Endodermal cell (in vitro differentiated cells): ENCODE results near the gene TTLL1. TPM values are rescaled to one million over a fixed set of nuclear protein-coding genes. Genes with fewer than 3 reads are reported as not detected.

Source experiments
- DNase-seq: peaks from one replicate; pipeline ENCODE4 v3.0.0-alpha.2; 2017
- H3K27ac ChIP-seq: 2 replicates; pipeline ENCODE4 v1.5.1; 2013; ENCODE audit warnings: mild to moderate bottlenecking, low read depth, low read length, moderate library complexity
- H3K27me3 ChIP-seq: 2 replicates; pipeline ENCODE4 v1.6.1; 2013; ENCODE audit warnings: mild to moderate bottlenecking, low read length, moderate library complexity; ENCODE audit not compliant: insufficient read depth, control insufficient read depth, poor library complexity, severe bottlenecking
- H3K36me3 ChIP-seq: 2 replicates; pipeline ENCODE4 v1.7.0; 2013; ENCODE audit warnings: mild to moderate bottlenecking, low read length, moderate library complexity; ENCODE audit not compliant: control insufficient read depth, insufficient read depth
- H3K4me1 ChIP-seq: one replicate; pipeline ENCODE4 v1.7.0; 2013; ENCODE audit warnings: low read length; ENCODE audit not compliant: control insufficient read depth, insufficient read depth
- H3K4me3 ChIP-seq: 2 replicates; pipeline ENCODE4 v1.5.1; 2013; ENCODE audit warnings: mild to moderate bottlenecking, low read length, moderate library complexity
- H3K9ac ChIP-seq: 2 replicates; pipeline ENCODE4 v1.6.1; 2013; ENCODE audit warnings: mild to moderate bottlenecking, low read length, moderate library complexity; ENCODE audit not compliant: poor library complexity, severe bottlenecking; ENCODE audit errors: extremely low read depth
- H3K9me3 ChIP-seq: 2 replicates; pipeline ENCODE4 v1.6.1; 2013; ENCODE audit warnings: mild to moderate bottlenecking, low read length, moderate library complexity; ENCODE audit not compliant: control insufficient read depth
- H3K27ac Mint-ChIP-seq: 2 replicates; pipeline ENCODE4 v1.8.0; 2020; ENCODE audit warnings: mixed read lengths
- H3K27me3 Mint-ChIP-seq: 2 replicates; pipeline ENCODE4 v1.8.0; 2021; ENCODE audit warnings: mild to moderate bottlenecking, mixed read lengths; ENCODE audit not compliant: insufficient read depth
- H3K36me3 Mint-ChIP-seq: 2 replicates; pipeline ENCODE4 v1.8.0; 2020; ENCODE audit warnings: low read depth, mixed read lengths
- H3K4me1 Mint-ChIP-seq: 2 replicates; pipeline ENCODE4 v1.8.0; 2020; ENCODE audit warnings: mixed read lengths
- H3K4me3 Mint-ChIP-seq: 2 replicates; pipeline ENCODE4 v1.8.0; 2020; ENCODE audit warnings: mild to moderate bottlenecking, moderate library complexity, mixed read lengths
- H3K9me3 Mint-ChIP-seq: 2 replicates; pipeline ENCODE4 v1.8.0; 2020; ENCODE audit warnings: mild to moderate bottlenecking, mixed read lengths
- WGBS, 2 experiments: methylation state at CpG; one replicate each; pipeline versions ENCODE4 v1.1.5 to v1.1.7; 2013; ENCODE audit warnings: missing lambda C conversion rate in 2 of 2, mixed read lengths in 1 of 2; ENCODE audit not compliant: insufficient coverage in 1 of 2, insufficient read length in 1 of 2; 5-methylcytosine and 5-hydroxymethylcytosine counted together
- total RNA-seq, 2 donors: library from RNA; stranded (reverse); fragmentation: NEBNext Ultra II Directional in 1 of 2; extraction: Animal tissue kit (Norgen Biotek cat#: 25700) in 1 of 2; gene quantifications; 2 replicates in 1 of 2; 3 replicates in 1 of 2; pipeline ENCODE4 v1.2.1, GENCODE V29; 2021
- TF ChIP-seq, protein P1 (sequence below): fragments of 200-600 bp; sonication (generic); conservative IDR thresholded peaks from 2 replicates; pipeline ENCODE4 v1.5.0; 2021; ENCODE audit warnings: antibody characterized with exemption, mild to moderate bottlenecking

Gene TTLL1
- total RNA-seq, 2 donors from 2014 or later, result 6.9 to 10.4 TPM

DNA sequence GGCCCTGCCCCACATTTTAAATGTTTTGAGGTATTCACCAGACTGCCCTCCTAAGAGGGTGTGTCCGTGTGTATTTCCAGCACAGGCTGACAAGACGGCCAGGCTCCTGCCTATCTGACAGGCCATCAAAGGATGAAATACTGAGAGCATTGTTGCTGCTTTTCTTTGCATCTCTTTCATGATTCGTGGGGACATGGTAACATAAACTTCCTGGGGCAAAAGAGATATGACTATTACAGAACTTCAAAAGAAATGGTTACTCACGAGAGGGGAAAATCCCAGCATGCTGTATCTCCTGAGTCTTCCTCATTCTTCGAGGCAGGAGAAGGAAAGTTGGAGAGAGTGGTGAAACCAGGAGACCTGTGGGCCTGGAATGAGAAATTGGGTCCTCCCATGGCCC lies 11.0 kb upstream of the TTLL1 start:
- Histone ChIP-seq H3K36me3 (no peaks in the 10 kb centered on the region), H3K4me3 (no peak overlapping the region), H3K4me1 (peaks cover 3% of the 10 kb centered on the region), H3K9me3 (peaks cover 7% of the 10 kb centered on the region), H3K27ac (no peak overlapping the region), H3K9ac (no peak overlapping the region), H3K27me3 (no peaks in the 10 kb centered on the region)
- H3K9me3 Mint-ChIP-seq, result peaks cover 15% of the 10 kb centered on the region
- no peak for DNase-seq
- TF ChIP-seq, protein P1, sequence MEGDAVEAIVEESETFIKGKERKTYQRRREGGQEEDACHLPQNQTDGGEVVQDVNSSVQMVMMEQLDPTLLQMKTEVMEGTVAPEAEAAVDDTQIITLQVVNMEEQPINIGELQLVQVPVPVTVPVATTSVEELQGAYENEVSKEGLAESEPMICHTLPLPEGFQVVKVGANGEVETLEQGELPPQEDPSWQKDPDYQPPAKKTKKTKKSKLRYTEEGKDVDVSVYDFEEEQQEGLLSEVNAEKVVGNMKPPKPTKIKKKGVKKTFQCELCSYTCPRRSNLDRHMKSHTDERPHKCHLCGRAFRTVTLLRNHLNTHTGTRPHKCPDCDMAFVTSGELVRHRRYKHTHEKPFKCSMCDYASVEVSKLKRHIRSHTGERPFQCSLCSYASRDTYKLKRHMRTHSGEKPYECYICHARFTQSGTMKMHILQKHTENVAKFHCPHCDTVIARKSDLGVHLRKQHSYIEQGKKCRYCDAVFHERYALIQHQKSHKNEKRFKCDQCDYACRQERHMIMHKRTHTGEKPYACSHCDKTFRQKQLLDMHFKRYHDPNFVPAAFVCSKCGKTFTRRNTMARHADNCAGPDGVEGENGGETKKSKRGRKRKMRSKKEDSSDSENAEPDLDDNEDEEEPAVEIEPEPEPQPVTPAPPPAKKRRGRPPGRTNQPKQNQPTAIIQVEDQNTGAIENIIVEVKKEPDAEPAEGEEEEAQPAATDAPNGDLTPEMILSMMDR, result no peak
- no peak overlapping the region for H3K4me3 Mint-ChIP-seq
- no peak overlapping the region for H3K27ac Mint-ChIP-seq
- peaks cover 3% of the 10 kb centered on the region for H3K36me3 Mint-ChIP-seq
- H3K4me1 Mint-ChIP-seq, result peaks cover 9% of the 10 kb centered on the region
- WGBS, 2 experiments, result 84 to 86% methylated on average over 5 of the region's 5 CpGs
- H3K27me3 Mint-ChIP-seq, result no peaks in the 10 kb centered on the region

DNA sequence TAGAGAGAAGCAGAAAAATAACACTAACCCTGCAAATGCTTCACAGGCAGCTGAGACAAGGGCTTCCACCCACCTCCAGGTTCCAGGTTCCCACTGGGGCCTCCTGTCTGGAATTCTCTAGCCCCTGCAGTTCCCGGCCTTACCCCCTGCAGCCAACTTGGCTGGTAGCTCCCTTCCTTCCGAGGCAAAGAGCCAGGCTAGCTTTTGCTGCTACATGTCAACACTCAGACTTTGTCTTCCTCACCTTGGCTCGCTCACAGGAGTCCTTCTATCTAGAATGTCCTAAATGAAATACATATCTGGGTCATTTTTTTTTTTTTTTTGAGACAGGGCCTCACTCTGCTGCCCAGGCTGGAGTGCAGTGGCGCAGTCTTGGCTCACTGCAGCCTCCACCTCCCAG lies 9.9 kb upstream of the TTLL1 start:
- Histone ChIP-seq H3K9me3 (peaks cover 7% of the 10 kb centered on the region), H3K4me1 (peaks cover 3% of the 10 kb centered on the region), H3K27me3 (no peaks in the 10 kb centered on the region), H3K36me3 (no peaks in the 10 kb centered on the region), H3K27ac (no peak overlapping the region), H3K4me3 (no peak overlapping the region), H3K9ac (no peak overlapping the region)
- no peak overlapping the region for H3K4me3 Mint-ChIP-seq
- TF ChIP-seq, protein P1, result no peak
- 91 to 100% methylated on average over 2 to 4 of the region's 4 CpGs for WGBS, 2 experiments
- H3K27ac Mint-ChIP-seq, result no peak overlapping the region
- peaks cover 10% of the 10 kb centered on the region for H3K4me1 Mint-ChIP-seq
- DNase-seq, result no peak
- H3K27me3 Mint-ChIP-seq, result no peaks in the 10 kb centered on the region
- H3K36me3 Mint-ChIP-seq, result peaks cover 3% of the 10 kb centered on the region
- peaks cover 15% of the 10 kb centered on the region for H3K9me3 Mint-ChIP-seq

DNA sequence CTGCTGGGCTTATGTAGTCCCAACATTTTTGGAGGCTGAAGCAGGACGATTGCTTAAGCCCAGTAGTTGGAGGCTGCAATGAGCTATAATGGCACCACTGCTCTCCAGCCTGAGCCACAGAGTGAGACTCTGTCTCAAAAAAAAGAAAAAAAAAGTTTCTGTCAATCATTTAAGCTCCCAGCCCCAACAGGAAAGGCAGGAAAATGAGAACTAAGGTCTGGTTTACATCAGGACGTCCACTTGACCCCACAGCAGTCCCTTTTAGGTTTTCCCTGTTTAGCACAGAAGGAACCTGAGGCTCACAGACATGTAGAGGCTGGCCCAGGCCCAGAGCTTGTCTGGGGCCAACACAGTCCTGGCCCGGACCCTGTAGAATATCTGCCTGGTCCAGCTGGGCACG lies 9.2 kb upstream of the TTLL1 start:
- H3K27me3 ChIP-seq, result no peaks in the 10 kb centered on the region
- WGBS, 2 experiments, result 88 to 89% methylated on average over 4 of the region's 4 CpGs
- TF ChIP-seq, protein P1, result no peak
- peaks cover 4% of the 10 kb centered on the region for H3K4me1 Mint-ChIP-seq
- H3K36me3 Mint-ChIP-seq, result peaks cover 3% of the 10 kb centered on the region
- H3K4me1 ChIP-seq, result no peaks in the 10 kb centered on the region
- H3K4me3 Mint-ChIP-seq, result no peak overlapping the region
- H3K9ac ChIP-seq, result no peak overlapping the region
- H3K27ac Mint-ChIP-seq, result no peak overlapping the region
- H3K36me3 ChIP-seq, result no peaks in the 10 kb centered on the region
- no peak overlapping the region for H3K4me3 ChIP-seq
- no peak for DNase-seq
- H3K27ac ChIP-seq, result no peak overlapping the region
- H3K9me3 ChIP-seq, result peaks cover 7% of the 10 kb centered on the region
- peaks cover 15% of the 10 kb centered on the region for H3K9me3 Mint-ChIP-seq
- no peaks in the 10 kb centered on the region for H3K27me3 Mint-ChIP-seq
